NCI-H774 (cell line): ENCODE measurements around the gene MKNK1.

Source experiments
- DNase-seq: peaks from one replicate; lab custom pipeline; 2025; lab: John Stamatoyannopoulos, UW

The MKNK1 gene

GRCh38 chr1:46618754-46619415, 14.8 kb upstream of the MKNK1 start:
- DNase-seq: no peak

GRCh38 chr1:46617833-46618232, 13.8 kb upstream of the MKNK1 start:
- DNase-seq: no peak

GRCh38 chr1:46617108-46617800, 13.2 kb upstream of the MKNK1 start:
- DNase-seq: no peak

- DNase-seq: peak; percentile 68
Measured at GRCh38 chr1:46616277-46617107, 12.4 kb upstream of the MKNK1 start, which contains the start of gene MOB3C. Gene MOB3C, minus strand, starts transcription at chr1:46616811. Its CDS starts 3,490 bp downstream, at chr1:46613321.

- no peak for DNase-seq
Measured at GRCh38 chr1:46615735-46616134, 11.7 kb upstream of the MKNK1 start.

- no peak for DNase-seq
Measured at GRCh38 chr1:46615088-46615487, 11.0 kb upstream of the MKNK1 start.

GRCh38 chr1:46614604-46614984, 10.5 kb upstream of the MKNK1 start:
- no peak for DNase-seq

- no peak for DNase-seq
Measured at GRCh38 chr1:46613661-46614603, 9.9 kb upstream of the MKNK1 start.

GRCh38 chr1:46612937-46613660, 9.0 kb upstream of the MKNK1 start:
- DNase-seq: no peak

- DNase-seq: no peak
Measured at GRCh38 chr1:46611691-46612221, 7.7 kb upstream of the MKNK1 start.

- no peak for DNase-seq
Measured at GRCh38 chr1:46607345-46608130, 3.5 kb upstream of the MKNK1 start.

- peak; percentile 25 for DNase-seq
Measured at GRCh38 chr1:46606255-46606965, 2.3 kb upstream of the MKNK1 start.

GRCh38 chr1:46605232-46605631, 1.2 kb upstream of the MKNK1 start:
- DNase-seq: no peak

GRCh38 chr1:46603481-46603857, 599 bp downstream of the MKNK1 start:
- DNase-seq: no peak

- DNase-seq: no peak
Measured at GRCh38 chr1:46601257-46602007, 2.6 kb downstream of the MKNK1 start.

- DNase-seq: no peak
Measured at GRCh38 chr1:46599059-46599970, 4.8 kb downstream of the MKNK1 start.

- no peak for DNase-seq
Measured at GRCh38 chr1:46596846-46597245, 7.2 kb downstream of the MKNK1 start.
